ENCODE data around the gene PGAM2.

- no peak for TF ChIP-seq SIN3A (IDR thresholded peaks at IDR 0.05; ENCODE audit: borderline replicate concordance, insufficient read depth, low read length)
- TF ChIP-seq POLR2AphosphoS5 (IDR thresholded peaks at IDR 0.05; ENCODE audit: low read depth, low read length): no peak
- TF ChIP-seq REST (IDR thresholded peaks at IDR 0.05; ENCODE audit: insufficient read depth in 1 of 2, low read depth in 2 of 2, low read length in 2 of 2): no peak
These were observed 44.6 kb upstream of the PGAM2 start for GRCh38 chr7:44109991-44110390.

All from PFSK-1 (cell line).